HG02885 (cell line): ENCODE results near the gene PDE2A.

Source experiments
- ATAC-seq: cut with Tn5 transposase; IDR thresholded peaks from one replicate; pipeline ENCODE4 v1.9.1; 2021; ENCODE audit warnings: mild to moderate bottlenecking; ENCODE audit not compliant: unreplicated experiment, poor library complexity

PDE2A gene

GRCh38 chr11:72665911-72666472 is 8.2 kb downstream of the PDE2A start:
- ATAC-seq: no peak

- ATAC-seq: no peak
These were observed 12.2 kb downstream of the PDE2A start for GRCh38 chr11:72662036-72662435.

- no peak for ATAC-seq
These were observed 12.7 kb downstream of the PDE2A start for GRCh38 chr11:72661486-72661885.

GRCh38 chr11:72658989-72659640 is 15.1 kb downstream of the PDE2A start:
- no peak for ATAC-seq

GRCh38 chr11:72657411-72658100 is 16.7 kb downstream of the PDE2A start:
- ATAC-seq: no peak

GRCh38 chr11:72655896-72656464 is 18.2 kb downstream of the PDE2A start:
- ATAC-seq: no peak

- no peak for ATAC-seq
These were observed 19.2 kb downstream of the PDE2A start for GRCh38 chr11:72655014-72655413.

- ATAC-seq: no peak
These were observed 20.6 kb downstream of the PDE2A start for GRCh38 chr11:72653649-72654048.

- ATAC-seq: no peak
These were observed 21.2 kb downstream of the PDE2A start for GRCh38 chr11:72652873-72653630.

GRCh38 chr11:72652133-72652532 is 22.1 kb downstream of the PDE2A start:
- no peak for ATAC-seq

- no peak for ATAC-seq
These were observed 24.8 kb downstream of the PDE2A start for GRCh38 chr11:72649215-72649976.

GRCh38 chr11:72648384-72649136 is 25.7 kb downstream of the PDE2A start:
- ATAC-seq: no peak

GRCh38 chr11:72647882-72648281 is 26.3 kb downstream of the PDE2A start:
- no peak for ATAC-seq

GRCh38 chr11:72646472-72646871 is 27.8 kb downstream of the PDE2A start:
- no peak for ATAC-seq

GRCh38 chr11:72646024-72646423 is 28.2 kb downstream of the PDE2A start:
- no peak for ATAC-seq

GRCh38 chr11:72643547-72643946 is 30.7 kb downstream of the PDE2A start:
- ATAC-seq: no peak

- ATAC-seq: peak; percentile 52
These were observed 31.2 kb downstream of the PDE2A start for GRCh38 chr11:72642884-72643522.

GRCh38 chr11:72642043-72642883 is 32.0 kb downstream of the PDE2A start:
- no peak for ATAC-seq
